ENCODE results near the gene TREX2.

GRCh38 chrX:153411255-153411987 lies 34.4 kb downstream of the TREX2 start, which contains the start of gene ZFP92:
- TF ChIP-seq CTCF (conservative IDR thresholded peaks at IDR 0.05; ENCODE audit: low read length) (no peak), EZH2phosphoT487 (IDR thresholded peaks at IDR 0.05; ENCODE audit: borderline replicate concordance, low read depth, low read length) (no peak)

Measured in OCI-LY7 (cell line).